ENCODE measurements around the gene CDKAL1. TPM values are rescaled to one million over a fixed set of nuclear protein-coding genes. Genes with fewer than 3 reads are reported as not detected.
"Not testable (repeated sequence)": the region's sequence is repeated elsewhere in the genome, so short reads cannot be mapped to it uniquely, and the experiment has no call there.

The CDKAL1 gene
- total RNA-seq, 1 donor from 2014 or later: 24.8 TPM

- no peak overlapping the region for H3K27ac Mint-ChIP-seq (ENCODE audit: unreplicated experiment)
- no peak for DNase-seq
- no peaks in the 10 kb centered on the region for H3K4me1 Mint-ChIP-seq (ENCODE audit: low read depth, unreplicated experiment)
- H3K4me3 Mint-ChIP-seq (ENCODE audit: unreplicated experiment): no peak overlapping the region
- H3K36me3 Mint-ChIP-seq (ENCODE audit: unreplicated experiment): no peaks in the 10 kb centered on the region
- TF ChIP-seq, protein P1, sequence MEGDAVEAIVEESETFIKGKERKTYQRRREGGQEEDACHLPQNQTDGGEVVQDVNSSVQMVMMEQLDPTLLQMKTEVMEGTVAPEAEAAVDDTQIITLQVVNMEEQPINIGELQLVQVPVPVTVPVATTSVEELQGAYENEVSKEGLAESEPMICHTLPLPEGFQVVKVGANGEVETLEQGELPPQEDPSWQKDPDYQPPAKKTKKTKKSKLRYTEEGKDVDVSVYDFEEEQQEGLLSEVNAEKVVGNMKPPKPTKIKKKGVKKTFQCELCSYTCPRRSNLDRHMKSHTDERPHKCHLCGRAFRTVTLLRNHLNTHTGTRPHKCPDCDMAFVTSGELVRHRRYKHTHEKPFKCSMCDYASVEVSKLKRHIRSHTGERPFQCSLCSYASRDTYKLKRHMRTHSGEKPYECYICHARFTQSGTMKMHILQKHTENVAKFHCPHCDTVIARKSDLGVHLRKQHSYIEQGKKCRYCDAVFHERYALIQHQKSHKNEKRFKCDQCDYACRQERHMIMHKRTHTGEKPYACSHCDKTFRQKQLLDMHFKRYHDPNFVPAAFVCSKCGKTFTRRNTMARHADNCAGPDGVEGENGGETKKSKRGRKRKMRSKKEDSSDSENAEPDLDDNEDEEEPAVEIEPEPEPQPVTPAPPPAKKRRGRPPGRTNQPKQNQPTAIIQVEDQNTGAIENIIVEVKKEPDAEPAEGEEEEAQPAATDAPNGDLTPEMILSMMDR (IDR thresholded peaks at IDR 0.05; ENCODE audit: partially characterized antibody, unreplicated experiment): no peak
- H3K27me3 Mint-ChIP-seq (ENCODE audit: unreplicated experiment): no peaks in the 10 kb centered on the region
- no peaks in the 10 kb centered on the region for H3K9me3 Mint-ChIP-seq (ENCODE audit: unreplicated experiment)
Measured at GRCh38 chr6:20723236-20723635, 189.0 kb downstream of the CDKAL1 start.

GRCh38 chr6:20724443-20725190, 190.4 kb downstream of the CDKAL1 start:
- no peaks in the 10 kb centered on the region for H3K4me1 Mint-ChIP-seq (ENCODE audit: low read depth, unreplicated experiment)
- H3K27me3 Mint-ChIP-seq (ENCODE audit: unreplicated experiment): peaks cover under 1% of the 10 kb centered on the region
- no peaks in the 10 kb centered on the region for H3K36me3 Mint-ChIP-seq (ENCODE audit: unreplicated experiment)
- no peak overlapping the region for H3K4me3 Mint-ChIP-seq (ENCODE audit: unreplicated experiment)
- no peak overlapping the region for H3K27ac Mint-ChIP-seq (ENCODE audit: unreplicated experiment)
- TF ChIP-seq, protein P1 (IDR thresholded peaks at IDR 0.05; ENCODE audit: partially characterized antibody, unreplicated experiment): no peak
- H3K9me3 Mint-ChIP-seq (ENCODE audit: unreplicated experiment): no peaks in the 10 kb centered on the region
- DNase-seq: no peak

DNA sequence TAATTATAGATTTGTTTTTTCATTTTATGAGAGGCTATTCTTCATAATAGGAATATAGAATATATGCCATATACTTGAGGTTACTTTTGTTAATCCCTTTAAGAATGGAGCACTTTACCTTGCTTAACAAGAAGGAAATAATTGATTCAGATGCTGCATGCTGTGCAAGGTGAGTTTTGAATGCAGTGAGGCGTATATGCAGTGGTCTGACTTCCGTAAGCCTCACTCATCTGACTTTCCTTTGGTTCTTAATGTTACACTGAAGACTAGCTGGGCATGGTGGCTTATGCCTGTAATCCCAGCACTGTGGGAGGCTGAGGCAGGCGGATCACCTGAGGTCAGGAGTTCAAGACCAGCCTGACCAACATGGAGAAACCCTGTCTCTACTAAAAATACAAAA, 191.0 kb downstream of the CDKAL1 start:
- H3K4me3 Mint-ChIP-seq (ENCODE audit: unreplicated experiment); H3K9me3 Mint-ChIP-seq (ENCODE audit: unreplicated experiment); H3K27me3 Mint-ChIP-seq (ENCODE audit: unreplicated experiment); H3K27ac Mint-ChIP-seq (ENCODE audit: unreplicated experiment); H3K36me3 Mint-ChIP-seq (ENCODE audit: unreplicated experiment); H3K4me1 Mint-ChIP-seq (ENCODE audit: low read depth, unreplicated experiment); DNase-seq: not testable (repeated sequence)

- H3K27me3 Mint-ChIP-seq (ENCODE audit: unreplicated experiment): peaks cover 4% of the 10 kb centered on the region
- H3K4me3 Mint-ChIP-seq (ENCODE audit: unreplicated experiment): no peak overlapping the region
- TF ChIP-seq, protein P1 (IDR thresholded peaks at IDR 0.05; ENCODE audit: partially characterized antibody, unreplicated experiment): no peak
- no peaks in the 10 kb centered on the region for H3K36me3 Mint-ChIP-seq (ENCODE audit: unreplicated experiment)
- no peak overlapping the region for H3K27ac Mint-ChIP-seq (ENCODE audit: unreplicated experiment)
- DNase-seq: no peak
- peaks cover 14% of the 10 kb centered on the region for H3K4me1 Mint-ChIP-seq (ENCODE audit: low read depth, unreplicated experiment)
- H3K9me3 Mint-ChIP-seq (ENCODE audit: unreplicated experiment): no peaks in the 10 kb centered on the region
Measured at GRCh38 chr6:20729086-20729485, 194.8 kb downstream of the CDKAL1 start.

- H3K9me3 Mint-ChIP-seq (ENCODE audit: unreplicated experiment); H3K27me3 Mint-ChIP-seq (ENCODE audit: unreplicated experiment); DNase-seq; H3K36me3 Mint-ChIP-seq (ENCODE audit: unreplicated experiment): not testable (repeated sequence)
- peak overlapping the region; percentile 62 for H3K27ac Mint-ChIP-seq (ENCODE audit: unreplicated experiment)
- H3K4me1 Mint-ChIP-seq (ENCODE audit: low read depth, unreplicated experiment): peaks cover 14% of the 10 kb centered on the region
- H3K4me3 Mint-ChIP-seq (ENCODE audit: unreplicated experiment): peak overlapping the region; percentile 5
Measured at GRCh38 chr6:20732362-20732761, 198.1 kb downstream of the CDKAL1 start.

- DNase-seq: no peak
- TF ChIP-seq, protein P1 (IDR thresholded peaks at IDR 0.05; ENCODE audit: partially characterized antibody, unreplicated experiment): no peak
- Mint-ChIP-seq H3K27me3 (ENCODE audit: unreplicated experiment) (peaks cover 4% of the 10 kb centered on the region), H3K27ac (ENCODE audit: unreplicated experiment) (peak overlapping the region; percentile 62), H3K9me3 (ENCODE audit: unreplicated experiment) (no peaks in the 10 kb centered on the region), H3K36me3 (ENCODE audit: unreplicated experiment) (no peaks in the 10 kb centered on the region), H3K4me3 (ENCODE audit: unreplicated experiment) (peak overlapping the region; percentile 5), H3K4me1 (ENCODE audit: low read depth, unreplicated experiment) (peaks cover 14% of the 10 kb centered on the region)
Measured at GRCh38 chr6:20732896-20733295, 198.6 kb downstream of the CDKAL1 start.

Measured in glutamatergic neuron (in vitro differentiated cells).